NCI-H2227 (cell line): ENCODE data around the gene NSG1.
A peak's percentile ranks its signal among the peaks of the same experiment; 100 is the strongest.
"Not testable (repeated sequence)": the region's sequence is repeated elsewhere in the genome, so short reads cannot be mapped to it uniquely, and the experiment has no call there.

Source experiments
- DNase-seq: peaks from one replicate; lab custom pipeline; 2025; ENCODE audit not compliant: unreplicated experiment; lab: John Stamatoyannopoulos, UW

NSG1 gene

GRCh38 chr4:4415806-4416805 lies 29.2 kb downstream of the NSG1 start:
- no peak for DNase-seq

GRCh38 chr4:4416981-4417380 lies 30.1 kb downstream of the NSG1 start:
- DNase-seq = no peak

GRCh38 chr4:4417886-4418285 lies 31.0 kb downstream of the NSG1 start:
- peak; percentile 37 for DNase-seq

GRCh38 chr4:4418676-4419390 lies 31.9 kb downstream of the NSG1 start:
- DNase-seq = peak; percentile 55

GRCh38 chr4:4419896-4420295 lies 33.0 kb downstream of the NSG1 start:
- no peak for DNase-seq

GRCh38 chr4:4420421-4420820 lies 33.5 kb downstream of the NSG1 start:
- no peak for DNase-seq

GRCh38 chr4:4421356-4421755 lies 34.5 kb downstream of the NSG1 start:
- DNase-seq = no peak

GRCh38 chr4:4422117-4422516 lies 35.2 kb downstream of the NSG1 start:
- not testable (repeated sequence) for DNase-seq

GRCh38 chr4:4422856-4423499 lies 36.1 kb downstream of the NSG1 start:
- no peak for DNase-seq

GRCh38 chr4:4423706-4424498 lies 37.0 kb downstream of the NSG1 start:
- DNase-seq = no peak

- no peak for DNase-seq
These were observed 37.7 kb downstream of the NSG1 start for GRCh38 chr4:4424499-4425115.

- no peak for DNase-seq
These were observed 38.3 kb downstream of the NSG1 start for GRCh38 chr4:4425119-4425690.

- DNase-seq = no peak
These were observed 38.8 kb downstream of the NSG1 start for GRCh38 chr4:4425696-4426095.

- no peak for DNase-seq
These were observed 39.7 kb downstream of the NSG1 start for GRCh38 chr4:4426511-4427120.

- DNase-seq = peak; percentile 35
These were observed 40.4 kb downstream of the NSG1 start for GRCh38 chr4:4427121-4427870.

- DNase-seq = no peak
These were observed 41.0 kb downstream of the NSG1 start for GRCh38 chr4:4427886-4428285.

- DNase-seq = no peak
These were observed 42.3 kb downstream of the NSG1 start for GRCh38 chr4:4428966-4429875.
